Testis (tissue), 3 donors: ENCODE measurements around the gene KLHL15. TPM values are rescaled to one million over a fixed set of nuclear protein-coding genes. Genes with fewer than 3 reads are reported as not detected.

Experiments
- DNase-seq: peaks from one replicate; pipeline ENCODE4 v3.0.0-alpha.2; 2019
- H3K27ac ChIP-seq, 2 donors: fragments of 200-600 bp; sonication (generic); one replicate each; pipeline ENCODE4 v1.5.1; 2019
- H3K27me3 ChIP-seq: fragments of 200-600 bp; sonication (generic); one replicate; pipeline ENCODE4 v1.5.1; 2019
- H3K36me3 ChIP-seq: fragments of 200-600 bp; sonication (generic); one replicate; pipeline ENCODE4 v1.5.1; 2017; ENCODE audit warnings: low read depth; ENCODE audit errors: missing control alignments
- H3K4me1 ChIP-seq: fragments of 200-600 bp; sonication (generic); one replicate; pipeline ENCODE4 v1.5.1; 2019
- H3K4me3 ChIP-seq, 2 donors: fragments of 200-600 bp; sonication (generic); one replicate each; pipeline ENCODE4 v1.5.1; 2017 to 2019
- H3K9me3 ChIP-seq: fragments of 200-600 bp; sonication (generic); one replicate; pipeline ENCODE4 v1.5.1; 2017
- POLR2A ChIP-seq: fragments of 450-650 bp; IDR thresholded peaks from one replicate; pipeline ENCODE4 v1.6.1; 2017; ENCODE audit warnings: antibody characterized with exemption, mild to moderate bottlenecking, moderate library complexity
- WGBS, 2 donors: methylation state at CpG; one replicate each; pipeline ENCODE4 v1.1.5; 2018; 5-methylcytosine and 5-hydroxymethylcytosine counted together
- intact Hi-C: fragments of 100-400 bp; cut with DNase I; formaldehyde crosslinking; loops from one replicate; pipeline ENCODE4 v1.15.1; 2023; ENCODE audit warnings: low total_unique reads
- polyA plus RNA-seq: library from polyadenylated mRNA; stranded (reverse); fragments of 350-450 nt; fragmentation: Illumina TruSeq; extraction: RNeasy Lipid Tissue Mini Kit (QIAGEN cat#74804); gene quantifications from one replicate; pipeline ENCODE4 v1.2.3, GENCODE V29; 2014; ENCODE audit warnings: low read depth, low replicate concordance; ENCODE audit not compliant: insufficient read depth
- total RNA-seq, 2 donors: library from RNA; depleted of rRNA; stranded (reverse); fragments of >200 nt; gene quantifications; one replicate each; pipeline ENCODE4 v1.2.3, GENCODE V29; 2016
- TF ChIP-seq, protein P1 (sequence below), 3 experiments: fragments of 450-650 bp in 2 of 3; fragments of 200-600 bp in 1 of 3; sonication (generic) in 1 of 3; IDR thresholded peaks; one replicate each; pipeline ENCODE4 v1.5.1; 2016 to 2019; ENCODE audit warnings: antibody characterized with exemption in 3 of 3, mild to moderate bottlenecking in 2 of 3, moderate library complexity in 1 of 3

Gene KLHL15
- total and polyA plus RNA-seq, 3 donors from 2014 or later, result 31.5 to 83.4 (median 82.4) TPM

DNA sequence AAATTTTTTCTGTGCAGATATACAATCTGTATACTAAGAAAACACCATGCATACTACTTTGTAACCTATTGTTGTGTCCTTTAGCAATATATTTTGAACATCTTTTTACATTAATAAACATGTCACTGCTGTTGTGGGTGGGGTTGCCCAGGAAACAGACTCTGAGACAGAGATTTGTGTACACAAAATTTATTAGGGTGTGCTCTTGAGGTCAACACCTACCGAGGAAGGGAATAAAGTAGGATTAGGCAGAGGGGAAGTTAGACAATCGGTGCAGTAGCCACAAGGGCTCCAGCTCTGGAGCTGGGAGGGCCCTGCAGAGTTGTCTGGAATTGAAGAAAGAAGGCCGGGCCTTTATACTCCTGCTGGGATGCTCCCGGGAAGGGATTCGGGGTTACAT lies 62.8 kb downstream of the KLHL15 start:
- Histone ChIP-seq H3K27me3 (no peaks in the 10 kb centered on the region), H3K27ac (no peak overlapping the region), H3K36me3 (no peaks in the 10 kb centered on the region), H3K9me3 (no peaks in the 10 kb centered on the region), H3K4me1 (no peaks in the 10 kb centered on the region), H3K4me3 (no peak overlapping the region)
- TF ChIP-seq, protein P1, sequence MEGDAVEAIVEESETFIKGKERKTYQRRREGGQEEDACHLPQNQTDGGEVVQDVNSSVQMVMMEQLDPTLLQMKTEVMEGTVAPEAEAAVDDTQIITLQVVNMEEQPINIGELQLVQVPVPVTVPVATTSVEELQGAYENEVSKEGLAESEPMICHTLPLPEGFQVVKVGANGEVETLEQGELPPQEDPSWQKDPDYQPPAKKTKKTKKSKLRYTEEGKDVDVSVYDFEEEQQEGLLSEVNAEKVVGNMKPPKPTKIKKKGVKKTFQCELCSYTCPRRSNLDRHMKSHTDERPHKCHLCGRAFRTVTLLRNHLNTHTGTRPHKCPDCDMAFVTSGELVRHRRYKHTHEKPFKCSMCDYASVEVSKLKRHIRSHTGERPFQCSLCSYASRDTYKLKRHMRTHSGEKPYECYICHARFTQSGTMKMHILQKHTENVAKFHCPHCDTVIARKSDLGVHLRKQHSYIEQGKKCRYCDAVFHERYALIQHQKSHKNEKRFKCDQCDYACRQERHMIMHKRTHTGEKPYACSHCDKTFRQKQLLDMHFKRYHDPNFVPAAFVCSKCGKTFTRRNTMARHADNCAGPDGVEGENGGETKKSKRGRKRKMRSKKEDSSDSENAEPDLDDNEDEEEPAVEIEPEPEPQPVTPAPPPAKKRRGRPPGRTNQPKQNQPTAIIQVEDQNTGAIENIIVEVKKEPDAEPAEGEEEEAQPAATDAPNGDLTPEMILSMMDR (IDR thresholded peaks at IDR 0.05), result no peak
- no peak for TF ChIP-seq POLR2A
- intact Hi-C loops, result no loop called here
- DNase-seq, result no peak
- 55 to 60% methylated on average over 3 to 5 of the region's 5 CpGs for WGBS, 2 donors

DNA sequence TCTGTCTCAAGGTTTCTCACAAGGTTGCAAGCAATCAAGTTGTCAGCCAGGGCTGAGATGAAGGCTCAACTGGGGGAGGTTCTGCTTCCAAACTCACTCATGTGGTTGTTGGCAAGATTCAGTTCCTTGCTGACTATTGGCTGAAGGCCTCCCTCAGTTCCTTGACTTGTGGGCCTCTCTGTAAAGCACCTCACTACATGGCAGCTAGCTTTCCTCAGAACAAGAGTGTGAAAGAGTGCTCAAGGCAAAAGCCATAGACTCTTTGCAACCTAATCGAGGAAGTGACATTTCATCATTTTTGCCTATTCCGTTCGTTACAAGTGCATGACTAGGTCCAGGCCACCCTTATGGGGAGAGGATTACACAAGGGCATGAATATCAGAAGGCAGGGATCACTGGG lies 67.2 kb downstream of the KLHL15 start:
- Histone ChIP-seq H3K27ac (no peak overlapping the region), H3K27me3 (no peaks in the 10 kb centered on the region), H3K9me3 (no peaks in the 10 kb centered on the region), H3K4me3 (no peak overlapping the region), H3K4me1 (no peaks in the 10 kb centered on the region), H3K36me3 (no peaks in the 10 kb centered on the region)
- 87 to 97% methylated on average over 3 of the region's 3 CpGs for WGBS, 2 donors
- DNase-seq, result no peak
- intact Hi-C loops, result no loop called here
- no peak for TF ChIP-seq POLR2A
- TF ChIP-seq, protein P1 (IDR thresholded peaks at IDR 0.05), result no peak

DNA sequence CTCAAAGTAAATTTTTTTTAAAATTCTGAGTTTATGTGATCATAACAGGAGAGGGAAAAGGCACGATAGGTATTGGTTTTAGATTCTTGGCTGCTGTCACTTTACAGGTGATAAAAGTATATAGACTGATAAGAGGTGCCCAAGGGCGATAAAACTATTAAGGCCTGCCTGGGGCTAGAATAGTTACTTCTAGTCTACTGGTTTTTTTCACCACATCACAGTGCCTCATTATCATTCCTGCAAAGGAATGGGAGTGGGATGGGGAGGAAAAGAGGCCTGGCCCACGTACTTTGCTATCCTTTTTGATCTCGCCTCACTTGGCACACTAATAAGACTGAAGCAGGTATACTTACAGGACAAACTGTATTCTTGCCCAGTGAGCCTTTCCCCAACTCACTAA lies 72.6 kb downstream of the KLHL15 start:
- Histone ChIP-seq H3K4me1 (no peaks in the 10 kb centered on the region), H3K27ac (no peak overlapping the region), H3K4me3 (no peak overlapping the region), H3K36me3 (no peaks in the 10 kb centered on the region), H3K27me3 (no peaks in the 10 kb centered on the region), H3K9me3 (no peaks in the 10 kb centered on the region)
- intact Hi-C loops, result no loop called here
- no peak for DNase-seq
- TF ChIP-seq, protein P1 (IDR thresholded peaks at IDR 0.05), result no peak
- TF ChIP-seq POLR2A, result no peak
- WGBS, 2 donors, result 71 to 75% methylated on average over 4 of the region's 4 CpGs

DNA sequence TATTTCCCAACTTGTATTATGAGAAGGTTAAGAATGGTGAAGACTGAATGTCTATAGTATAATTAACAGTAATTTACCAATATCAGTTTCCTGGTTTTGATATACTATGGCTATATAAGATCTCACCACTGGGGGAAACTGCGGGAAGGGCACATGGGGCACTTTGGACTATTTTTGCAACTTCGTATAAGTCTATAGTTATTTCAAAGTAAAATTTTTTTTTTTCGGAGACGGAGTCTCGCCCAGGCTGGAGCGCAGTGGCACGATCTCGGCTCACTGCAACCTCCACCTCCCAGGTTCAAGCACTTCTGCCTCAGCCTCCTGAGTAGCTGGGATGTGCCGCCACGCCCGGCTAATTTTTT lies 73.1 kb downstream of the KLHL15 start:
- DNase-seq, result no peak
- Histone ChIP-seq H3K4me3 (no peak overlapping the region), H3K36me3 (no peaks in the 10 kb centered on the region), H3K9me3 (no peaks in the 10 kb centered on the region), H3K27me3 (no peaks in the 10 kb centered on the region), H3K4me1 (no peaks in the 10 kb centered on the region), H3K27ac (no peak overlapping the region)
- 80 to 95% methylated on average over 8 to 11 of the region's 11 CpGs for WGBS, 2 donors
- intact Hi-C loops, result no loop called here
- TF ChIP-seq POLR2A, result no peak
- TF ChIP-seq, protein P1 (IDR thresholded peaks at IDR 0.05), result no peak

DNA sequence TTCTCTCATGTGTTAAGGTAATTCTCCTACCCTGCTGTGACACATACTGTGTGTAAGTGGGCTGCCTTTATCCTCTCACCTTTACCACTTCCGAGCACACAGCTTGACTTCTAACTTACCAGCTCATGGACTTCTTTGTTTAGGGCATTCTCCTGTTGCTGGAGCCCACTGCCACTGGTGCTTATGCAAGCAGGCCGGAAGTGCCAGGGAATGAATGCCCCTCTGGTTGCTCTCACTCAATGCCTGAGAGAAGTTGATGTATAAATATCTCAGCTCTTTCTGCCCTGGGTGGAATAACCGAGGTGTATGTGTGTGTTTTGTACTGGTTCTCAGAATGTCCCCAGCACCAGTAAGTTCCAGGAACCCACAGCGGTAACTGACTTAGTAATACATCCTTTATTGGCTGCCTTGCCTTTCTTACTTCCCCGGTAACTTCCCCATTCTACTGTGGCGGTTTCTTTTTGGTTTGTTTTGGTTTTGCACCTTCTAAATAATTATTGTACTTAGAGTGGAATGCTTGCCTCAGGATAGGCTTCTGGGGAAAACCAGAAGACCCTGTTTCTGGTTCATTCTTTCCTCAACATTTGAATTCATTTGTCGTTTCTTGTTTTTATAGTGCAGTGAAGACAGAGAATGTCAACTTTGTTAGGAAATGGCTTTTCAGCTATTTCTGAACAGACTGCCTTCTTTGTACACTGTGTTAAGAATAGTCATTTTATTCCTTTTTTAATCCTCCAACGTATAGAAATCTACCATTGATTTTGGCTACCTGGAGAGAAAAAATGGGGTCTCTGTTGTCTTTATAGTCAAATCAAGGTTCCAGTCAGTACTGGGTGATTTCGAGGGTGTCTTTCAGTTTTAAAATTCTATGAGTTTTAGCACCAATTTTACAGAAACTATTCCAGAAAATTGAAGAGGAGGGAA lies 73.7 kb downstream of the KLHL15 start:
- Histone ChIP-seq H3K9me3 (no peaks in the 10 kb centered on the region), H3K27me3 (no peaks in the 10 kb centered on the region), H3K4me3 (no peak overlapping the region), H3K36me3 (no peaks in the 10 kb centered on the region), H3K27ac (no peak overlapping the region), H3K4me1 (no peaks in the 10 kb centered on the region)
- TF ChIP-seq POLR2A, result no peak
- TF ChIP-seq, protein P1 (IDR thresholded peaks at IDR 0.05), result no peak
- DNase-seq, result no peak
- WGBS, 2 donors, result 52 to 69% methylated on average over 8 to 9 of the region's 9 CpGs
- intact Hi-C loops, result no loop called here
